Ovary (tissue), 9 donors: ENCODE data around the gene LMO7. TPM values are rescaled to one million over a fixed set of nuclear protein-coding genes. Genes with fewer than 3 reads are reported as not detected.

Source experiments
- DNase-seq, 5 donors: peaks; one replicate each; pipeline ENCODE4 v3.0.0-alpha.2; 2019 to 2020
- H3K27ac ChIP-seq, 2 donors: fragments of 200-600 bp; one replicate each; pipeline versions ENCODE4 v1.5.1 to v1.8.0; 2019 to 2022
- H3K27me3 ChIP-seq: fragments of 200-600 bp; one replicate; pipeline ENCODE4 v1.8.0; 2022
- H3K36me3 ChIP-seq: fragments of 200-600 bp; sonication (generic); one replicate; pipeline ENCODE4 v1.5.1; 2019
- H3K4me1 ChIP-seq: one replicate; pipeline ENCODE4 v1.8.1; 2013; ENCODE audit warnings: mild to moderate bottlenecking, moderate library complexity; ENCODE audit not compliant: insufficient read depth
- H3K4me3 ChIP-seq: fragments of 200-600 bp; sonication (generic); one replicate; pipeline ENCODE4 v1.5.1; 2017
- H3K9me3 ChIP-seq, 2 donors: fragments of 200-600 bp in 1 of 2; sonication (generic) in 1 of 2; one replicate each; pipeline versions ENCODE4 v1.5.1 to v1.8.1; 2013 to 2019; ENCODE audit warnings: mild to moderate bottlenecking in 1 of 2, moderate library complexity in 1 of 2
- CTCF ChIP-seq, 3 donors: fragments of 450-650 bp in 2 of 3; fragments of 200-600 bp in 1 of 3; IDR thresholded peaks; one replicate each; pipeline versions ENCODE4 v1.5.1 to v1.8.0; 2016 to 2022; ENCODE audit warnings: antibody characterized with exemption in 3 of 3, mild to moderate bottlenecking in 1 of 3
- EP300 ChIP-seq: sonication (generic); formaldehyde crosslinking; IDR thresholded peaks from one replicate; pipeline ENCODE4 v1.6.1; 2017; ENCODE audit warnings: antibody characterized with exemption
- POLR2A ChIP-seq: fragments of 450-650 bp; IDR thresholded peaks from one replicate; pipeline ENCODE4 v1.6.1; 2017; ENCODE audit warnings: antibody characterized with exemption, mild to moderate bottlenecking, moderate library complexity
- WGBS, 3 donors: extraction: QIAGEN DNeasy Blood & Tissue Kit in 1 of 3; methylation state at CpG; one replicate each; pipeline versions ENCODE4 v1.1.5 to v1.1.7; 2013 to 2017; 5-methylcytosine and 5-hydroxymethylcytosine counted together
- intact Hi-C, 4 donors: fragments of 100-400 bp; cut with DNase I; formaldehyde crosslinking; loops; one replicate each; pipeline versions ENCODE4 v1.11.0 to v1.15.1; 2022 to 2023
- polyA plus RNA-seq, 2 donors: library from polyadenylated mRNA; stranded (reverse); fragments of 200-250 nt in 1 of 2; fragments of 350-450 nt in 1 of 2; fragmentation: Illumina TruSeq in 1 of 2; extraction: RNeasy Lipid Tissue Mini Kit (QIAGEN cat#74804) in 1 of 2; gene quantifications; one replicate each; pipeline ENCODE4 v1.2.3, GENCODE V29; 2013 to 2014
- total RNA-seq, 7 donors: library from RNA; depleted of rRNA in 2 of 7; stranded (reverse); fragments of >200 nt in 2 of 7; fragmentation: NEBNext Ultra II Directional in 3 of 7; extraction: Animal tissue kit (Norgen Biotek cat#: 25700) in 3 of 7; gene quantifications; one replicate each; pipeline versions ENCODE4 v1.1.0 to v1.2.4, GENCODE V29; 2016 to 2023
- donor health status: DM: no; HTN: no; CAD: no; lungs with moderate emphysema.
- donor health status: DM: no; HTN: no; CAD: no.
- donor health status: Bipolar disorder and iron deficiency.
- donor health status: DM: yes; HTN: yes; CAD: no.
- donor health status: DM: no; HTN: no; CAD: no.
- donor health status: DM: yes; HTN: yes; CAD: no.

Gene LMO7
- total and polyA plus RNA-seq, 9 donors, result 9.6 to 60.7 (median 20.1) TPM

GRCh38 chr13:75864718-75865117 lies 228.6 kb downstream of the LMO7 start:
- Histone ChIP-seq H3K27me3 (no peaks in the 10 kb centered on the region), H3K4me1 (peaks cover 3% of the 10 kb centered on the region), H3K36me3 (no peaks in the 10 kb centered on the region), H3K4me3 (no peak overlapping the region), H3K27ac (no peak overlapping the region), H3K9me3 (no peaks in the 10 kb centered on the region)
- DNase-seq, result no peak
- WGBS, 3 donors, result 33 to 49% (median 35%) methylated on average over 5 of the region's 5 CpGs
- TF ChIP-seq CTCF (IDR thresholded peaks at IDR 0.05) (no peak), POLR2A (no peak), EP300 (no peak)
- intact Hi-C loops, result no loop called here

- intact Hi-C loops, result no loop called here
- Histone ChIP-seq H3K4me1 (peaks cover 3% of the 10 kb centered on the region), H3K36me3 (no peaks in the 10 kb centered on the region), H3K27ac (peak overlapping the region in 1 of 2 donors; percentile 26), H3K4me3 (no peak overlapping the region), H3K9me3 (no peaks in the 10 kb centered on the region), H3K27me3 (no peaks in the 10 kb centered on the region)
- WGBS, 3 donors, result 16 to 37% (median 20%) methylated on average over 9 of the region's 9 CpGs
- no peak for DNase-seq
- TF ChIP-seq POLR2A (no peak), CTCF (IDR thresholded peaks at IDR 0.05) (no peak), EP300 (no peak)
Measured at GRCh38 chr13:75867379-75868117, 231.4 kb downstream of the LMO7 start.

GRCh38 chr13:75869981-75870380 lies 233.9 kb downstream of the LMO7 start:
- Histone ChIP-seq H3K36me3 (no peaks in the 10 kb centered on the region), H3K4me3 (no peak overlapping the region)
- 34 to 51% (median 48%) methylated on average over 4 of the region's 4 CpGs for WGBS, 3 donors

GRCh38 chr13:75870397-75870903 lies 234.3 kb downstream of the LMO7 start:
- Histone ChIP-seq H3K27ac (no peak overlapping the region), H3K27me3 (no peaks in the 10 kb centered on the region), H3K9me3 (no peaks in the 10 kb centered on the region), H3K4me1 (peaks cover 3% of the 10 kb centered on the region), H3K4me3 (no peak overlapping the region), H3K36me3 (no peaks in the 10 kb centered on the region)
- intact Hi-C loops, result loop anchor here (5.0 to 10.0 kb wide), 6 partner anchors 176 to 1114 kb away; no protein-coding TSS in a partner anchor
- 58 to 65% (median 64%) methylated on average over 14 of the region's 14 CpGs for WGBS, 3 donors
- DNase-seq, result peak in 1 of 5 donors; percentile 22
- TF ChIP-seq CTCF (IDR thresholded peaks at IDR 0.05), result peak in 1 of 3 donors; percentile 26
- no peak for TF ChIP-seq POLR2A

More at GRCh38 chr13:75869981-75870380, 233.9 kb downstream of the LMO7 start:
- Histone ChIP-seq H3K9me3 (no peaks in the 10 kb centered on the region), H3K27me3 (no peaks in the 10 kb centered on the region), H3K27ac (no peak overlapping the region), H3K4me1 (peaks cover 3% of the 10 kb centered on the region)
- intact Hi-C loops, result loop anchor here (5.0 to 10.0 kb wide), 6 partner anchors 175 to 1115 kb away; no protein-coding TSS in a partner anchor
- DNase-seq, result no peak
- TF ChIP-seq EP300 (no peak), POLR2A (no peak), CTCF (IDR thresholded peaks at IDR 0.05) (no peak)
